ENCODE data around the gene SLF1. TPM values are rescaled to one million over a fixed set of nuclear protein-coding genes. Genes with fewer than 3 reads are reported as not detected.
A peak's percentile ranks its signal among the peaks of the same experiment; 100 is the strongest.

Gene SLF1
- total RNA-seq, 1 donor from 2014 or later = 5.3 TPM

DNA sequence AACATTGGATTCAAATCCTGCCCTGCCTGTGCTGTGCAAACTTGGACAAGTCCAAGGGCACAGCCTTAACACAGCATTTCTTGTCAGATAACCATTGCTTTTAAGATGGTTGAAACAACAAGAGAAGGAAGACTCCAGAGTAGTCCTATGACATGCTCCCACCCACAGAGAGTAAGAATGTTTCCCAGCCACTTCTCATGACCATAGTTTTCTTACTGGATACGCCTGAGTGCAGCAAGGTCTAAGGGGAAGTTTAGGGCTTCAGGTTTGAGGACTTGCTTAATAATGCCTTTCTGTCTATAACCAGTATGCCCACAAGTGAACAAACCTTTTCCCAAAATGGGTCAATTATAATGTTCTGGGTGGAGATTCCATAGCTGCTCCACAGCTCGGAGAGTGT lies 126.4 kb downstream of the SLF1 start:
- Mint-ChIP-seq H3K4me3 (ENCODE audit: unreplicated experiment) (no peak overlapping the region), H3K27me3 (ENCODE audit: low read depth, unreplicated experiment) (no peaks in the 10 kb centered on the region), H3K27ac (ENCODE audit: unreplicated experiment) (no peak overlapping the region), H3K36me3 (ENCODE audit: low read depth, unreplicated experiment) (peaks cover 2% of the 10 kb centered on the region), H3K9me3 (ENCODE audit: unreplicated experiment) (no peaks in the 10 kb centered on the region), H3K4me1 (ENCODE audit: low read depth, unreplicated experiment) (peaks cover 13% of the 10 kb centered on the region)
- Histone ChIP-seq H3K4me3 (ENCODE audit: insufficient read depth, low read depth, low read length) (no peak overlapping the region), H3K4me2 (ENCODE audit: low read length) (no peak overlapping the region), H2AFZ (ENCODE audit: low read depth, low read length) (no peak overlapping the region), H3K79me2 (ENCODE audit: insufficient read depth, low read length) (no peaks in the 10 kb centered on the region), H3K9me3 (ENCODE audit: insufficient read depth, low read depth, low read length) (no peaks in the 10 kb centered on the region), H3K36me3 (ENCODE audit: insufficient read depth, low read length) (no peaks in the 10 kb centered on the region), H3K27ac (ENCODE audit: low read depth, low read length) (no peak overlapping the region), H4K20me1 (ENCODE audit: insufficient read depth, low read length) (no peaks in the 10 kb centered on the region), H3K27me3 (ENCODE audit: insufficient read depth, low read length) (no peaks in the 10 kb centered on the region), H3K4me1 (ENCODE audit: insufficient read depth, low read length) (no peaks in the 10 kb centered on the region), H3K9ac (ENCODE audit: low read length) (no peak overlapping the region)
- FAIRE-seq (no peak), DNase-seq (ENCODE audit: low read depth) (no peak)
- no peak for TF ChIP-seq EZH2 (IDR thresholded peaks at IDR 0.05; ENCODE audit: insufficient read depth, low read length)
- TF ChIP-seq, protein P1, sequence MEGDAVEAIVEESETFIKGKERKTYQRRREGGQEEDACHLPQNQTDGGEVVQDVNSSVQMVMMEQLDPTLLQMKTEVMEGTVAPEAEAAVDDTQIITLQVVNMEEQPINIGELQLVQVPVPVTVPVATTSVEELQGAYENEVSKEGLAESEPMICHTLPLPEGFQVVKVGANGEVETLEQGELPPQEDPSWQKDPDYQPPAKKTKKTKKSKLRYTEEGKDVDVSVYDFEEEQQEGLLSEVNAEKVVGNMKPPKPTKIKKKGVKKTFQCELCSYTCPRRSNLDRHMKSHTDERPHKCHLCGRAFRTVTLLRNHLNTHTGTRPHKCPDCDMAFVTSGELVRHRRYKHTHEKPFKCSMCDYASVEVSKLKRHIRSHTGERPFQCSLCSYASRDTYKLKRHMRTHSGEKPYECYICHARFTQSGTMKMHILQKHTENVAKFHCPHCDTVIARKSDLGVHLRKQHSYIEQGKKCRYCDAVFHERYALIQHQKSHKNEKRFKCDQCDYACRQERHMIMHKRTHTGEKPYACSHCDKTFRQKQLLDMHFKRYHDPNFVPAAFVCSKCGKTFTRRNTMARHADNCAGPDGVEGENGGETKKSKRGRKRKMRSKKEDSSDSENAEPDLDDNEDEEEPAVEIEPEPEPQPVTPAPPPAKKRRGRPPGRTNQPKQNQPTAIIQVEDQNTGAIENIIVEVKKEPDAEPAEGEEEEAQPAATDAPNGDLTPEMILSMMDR (IDR thresholded peaks at IDR 0.05; ENCODE audit: insufficient read depth, low read depth, low read length) = no peak

DNA sequence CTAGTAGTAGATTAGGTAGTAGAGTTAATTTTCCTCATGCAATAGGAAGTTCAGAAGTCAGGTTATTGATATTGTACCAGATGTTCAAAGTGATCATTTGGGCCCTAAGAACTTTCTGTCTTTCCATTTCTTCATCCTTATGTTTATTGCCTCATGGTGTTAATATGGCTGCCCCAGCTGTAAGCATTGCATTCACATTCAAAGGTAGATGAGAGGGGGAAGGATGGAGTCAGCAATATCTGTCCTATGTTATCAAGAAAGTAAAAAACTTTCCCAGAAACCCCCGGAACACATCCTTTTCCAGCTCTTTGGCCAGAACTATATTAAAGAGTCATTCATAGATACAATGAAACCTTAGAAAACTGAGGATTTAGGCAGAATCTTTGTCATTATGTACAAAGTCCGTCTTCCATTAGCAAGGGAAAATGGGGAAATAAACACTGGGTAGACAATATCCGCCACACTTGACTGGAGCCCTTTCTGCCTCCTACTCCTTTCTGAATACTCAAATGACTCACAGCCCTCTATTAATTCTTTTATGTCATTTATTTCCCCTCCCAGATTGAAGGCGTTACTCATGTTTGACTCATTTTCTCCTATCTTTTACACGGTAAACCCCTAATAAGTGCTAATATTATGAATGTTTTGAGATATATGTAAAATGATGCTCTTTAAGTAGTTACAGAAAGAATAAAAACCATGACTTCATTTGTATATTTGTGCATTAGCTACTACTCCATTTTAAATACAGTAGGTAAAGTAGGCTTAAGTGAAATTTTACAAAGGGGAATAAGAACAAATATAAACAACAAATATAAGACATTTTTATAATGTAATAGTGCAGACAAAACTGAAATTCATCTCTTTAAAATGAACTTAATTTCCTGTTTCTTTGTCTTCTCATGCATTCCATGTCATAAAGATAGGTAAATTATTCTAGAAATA lies 127.6 kb downstream of the SLF1 start:
- FAIRE-seq = no peak
- H3K27ac Mint-ChIP-seq (ENCODE audit: unreplicated experiment) = no peak overlapping the region

More for the DNA sequence above, 127.6 kb downstream of the SLF1 start:
- H3K9me3 Mint-ChIP-seq (ENCODE audit: unreplicated experiment) = no peaks in the 10 kb centered on the region
- peaks cover 13% of the 10 kb centered on the region for H3K4me1 Mint-ChIP-seq (ENCODE audit: low read depth, unreplicated experiment)
- no peak overlapping the region for H3K4me3 ChIP-seq (ENCODE audit: insufficient read depth, low read depth, low read length)
- TF ChIP-seq EZH2 (IDR thresholded peaks at IDR 0.05; ENCODE audit: insufficient read depth, low read length) = no peak
- TF ChIP-seq, protein P1 (IDR thresholded peaks at IDR 0.05; ENCODE audit: insufficient read depth, low read depth, low read length) = no peak
- H3K36me3 Mint-ChIP-seq (ENCODE audit: low read depth, unreplicated experiment) = peaks cover 2% of the 10 kb centered on the region
- H2AFZ ChIP-seq (ENCODE audit: low read depth, low read length) = peak overlapping the region; percentile 42
- H3K36me3 ChIP-seq (ENCODE audit: insufficient read depth, low read length) = no peaks in the 10 kb centered on the region
- peak overlapping the region; percentile 20 for H3K27ac ChIP-seq (ENCODE audit: low read depth, low read length)
- no peaks in the 10 kb centered on the region for H4K20me1 ChIP-seq (ENCODE audit: insufficient read depth, low read length)
- DNase-seq (ENCODE audit: low read depth) = peak; percentile 65
- H3K9me3 ChIP-seq (ENCODE audit: insufficient read depth, low read depth, low read length) = no peaks in the 10 kb centered on the region
- H3K4me3 Mint-ChIP-seq (ENCODE audit: unreplicated experiment) = no peak overlapping the region
- H3K9ac ChIP-seq (ENCODE audit: low read length) = no peak overlapping the region
- no peaks in the 10 kb centered on the region for H3K4me1 ChIP-seq (ENCODE audit: insufficient read depth, low read length)
- no peaks in the 10 kb centered on the region for H3K79me2 ChIP-seq (ENCODE audit: insufficient read depth, low read length)
- H3K4me2 ChIP-seq (ENCODE audit: low read length) = peak overlapping the region; percentile 49
- H3K27me3 ChIP-seq (ENCODE audit: insufficient read depth, low read length) = no peaks in the 10 kb centered on the region
- no peaks in the 10 kb centered on the region for H3K27me3 Mint-ChIP-seq (ENCODE audit: low read depth, unreplicated experiment)
